Ovary (tissue), 9 donors: Measurements from ENCODE around the gene DHRS1. TPM values are rescaled to one million over a fixed set of nuclear protein-coding genes. Genes with fewer than 3 reads are reported as not detected.

Experiments used
- DNase-seq, 5 donors: peaks; one replicate each; pipeline ENCODE4 v3.0.0-alpha.2; 2019 to 2020
- H3K27ac ChIP-seq, 2 donors: fragments of 200-600 bp; one replicate each; pipeline versions ENCODE4 v1.5.1 to v1.8.0; 2019 to 2022
- H3K27me3 ChIP-seq: fragments of 200-600 bp; one replicate; pipeline ENCODE4 v1.8.0; 2022
- H3K36me3 ChIP-seq: fragments of 200-600 bp; sonication (generic); one replicate; pipeline ENCODE4 v1.5.1; 2019
- H3K4me1 ChIP-seq: one replicate; pipeline ENCODE4 v1.8.1; 2013; ENCODE audit warnings: mild to moderate bottlenecking, moderate library complexity; ENCODE audit not compliant: insufficient read depth
- H3K4me3 ChIP-seq: fragments of 200-600 bp; sonication (generic); one replicate; pipeline ENCODE4 v1.5.1; 2017
- H3K9me3 ChIP-seq, 2 donors: fragments of 200-600 bp in 1 of 2; sonication (generic) in 1 of 2; one replicate each; pipeline versions ENCODE4 v1.5.1 to v1.8.1; 2013 to 2019; ENCODE audit warnings: mild to moderate bottlenecking in 1 of 2, moderate library complexity in 1 of 2
- EP300 ChIP-seq: sonication (generic); formaldehyde crosslinking; IDR thresholded peaks from one replicate; pipeline ENCODE4 v1.6.1; 2017; ENCODE audit warnings: antibody characterized with exemption
- POLR2A ChIP-seq: fragments of 450-650 bp; IDR thresholded peaks from one replicate; pipeline ENCODE4 v1.6.1; 2017; ENCODE audit warnings: antibody characterized with exemption, mild to moderate bottlenecking, moderate library complexity
- WGBS, 3 donors: extraction: QIAGEN DNeasy Blood & Tissue Kit in 1 of 3; methylation state at CpG; one replicate each; pipeline versions ENCODE4 v1.1.5 to v1.1.7; 2013 to 2017; 5-methylcytosine and 5-hydroxymethylcytosine counted together
- intact Hi-C, 4 donors: fragments of 100-400 bp; cut with DNase I; formaldehyde crosslinking; loops; one replicate each; pipeline versions ENCODE4 v1.11.0 to v1.15.1; 2022 to 2023
- polyA plus RNA-seq, 2 donors: library from polyadenylated mRNA; stranded (reverse); fragments of 200-250 nt in 1 of 2; fragments of 350-450 nt in 1 of 2; fragmentation: Illumina TruSeq in 1 of 2; extraction: RNeasy Lipid Tissue Mini Kit (QIAGEN cat#74804) in 1 of 2; gene quantifications; one replicate each; pipeline ENCODE4 v1.2.3, GENCODE V29; 2013 to 2014
- total RNA-seq, 7 donors: library from RNA; depleted of rRNA in 2 of 7; stranded (reverse); fragments of >200 nt in 2 of 7; fragmentation: NEBNext Ultra II Directional in 3 of 7; extraction: Animal tissue kit (Norgen Biotek cat#: 25700) in 3 of 7; gene quantifications; one replicate each; pipeline versions ENCODE4 v1.1.0 to v1.2.4, GENCODE V29; 2016 to 2023
- TF ChIP-seq, protein P1 (sequence below), 3 donors: fragments of 450-650 bp in 2 of 3; fragments of 200-600 bp in 1 of 3; IDR thresholded peaks; one replicate each; pipeline versions ENCODE4 v1.5.1 to v1.8.0; 2016 to 2022; ENCODE audit warnings: antibody characterized with exemption in 3 of 3, mild to moderate bottlenecking in 1 of 3
- donor health status: DM: no; HTN: no; CAD: no; lungs with moderate emphysema.
- donor health status: DM: no; HTN: no; CAD: no.
- donor health status: Bipolar disorder and iron deficiency.
- donor health status: DM: yes; HTN: yes; CAD: no.
- donor health status: DM: no; HTN: no; CAD: no.
- donor health status: DM: yes; HTN: yes; CAD: no.

Gene DHRS1
- total and polyA plus RNA-seq, 9 donors, result 12.8 to 35.6 (median 17.9) TPM

DNA sequence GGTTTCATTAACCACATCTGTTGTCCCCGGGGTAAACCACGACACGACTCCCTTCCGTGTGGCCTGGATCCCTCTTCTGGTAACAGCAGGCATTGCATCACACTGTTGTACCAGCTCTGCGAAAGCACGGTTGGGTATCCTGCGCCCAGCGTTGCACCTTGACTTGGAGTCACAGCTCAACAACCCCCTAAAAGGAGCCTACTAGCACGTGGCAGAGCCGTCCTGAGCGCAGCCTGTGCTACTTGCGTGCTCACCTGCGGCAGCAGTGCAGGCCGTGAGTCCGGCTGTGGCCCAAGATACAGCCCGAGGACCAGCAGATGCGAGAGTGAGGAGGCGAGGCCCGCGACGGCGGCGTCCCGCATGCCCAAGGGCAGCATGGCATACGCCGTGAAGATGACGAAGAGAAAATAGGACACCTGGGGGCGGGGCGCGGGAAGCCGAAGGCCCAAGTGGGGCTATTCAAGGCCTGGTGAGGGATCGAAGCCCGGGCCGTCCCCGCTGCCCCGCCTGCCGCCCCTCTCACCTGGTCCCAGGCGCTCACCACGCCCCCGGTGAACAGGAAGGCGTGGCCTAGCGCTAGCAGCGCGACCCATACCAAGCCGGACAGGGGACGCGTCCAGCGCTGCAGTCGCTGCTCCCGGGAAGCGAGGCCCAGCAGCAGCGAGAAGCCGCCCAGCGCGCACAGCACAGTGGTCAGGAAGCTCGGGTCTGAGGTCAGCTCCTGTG, 32.9 kb upstream of the DHRS1 start:
- WGBS, 3 donors, result 23 to 30% (median 27%) methylated on average over 55 to 56 of the region's 56 CpGs
- Histone ChIP-seq H3K27ac (no peak overlapping the region), H3K27me3 (no peaks in the 10 kb centered on the region), H3K4me1 (peaks cover 5% of the 10 kb centered on the region), H3K9me3 (no peaks in the 10 kb centered on the region), H3K36me3 (no peaks in the 10 kb centered on the region), H3K4me3 (peak overlapping the region; percentile 20)
- TF ChIP-seq, protein P1, sequence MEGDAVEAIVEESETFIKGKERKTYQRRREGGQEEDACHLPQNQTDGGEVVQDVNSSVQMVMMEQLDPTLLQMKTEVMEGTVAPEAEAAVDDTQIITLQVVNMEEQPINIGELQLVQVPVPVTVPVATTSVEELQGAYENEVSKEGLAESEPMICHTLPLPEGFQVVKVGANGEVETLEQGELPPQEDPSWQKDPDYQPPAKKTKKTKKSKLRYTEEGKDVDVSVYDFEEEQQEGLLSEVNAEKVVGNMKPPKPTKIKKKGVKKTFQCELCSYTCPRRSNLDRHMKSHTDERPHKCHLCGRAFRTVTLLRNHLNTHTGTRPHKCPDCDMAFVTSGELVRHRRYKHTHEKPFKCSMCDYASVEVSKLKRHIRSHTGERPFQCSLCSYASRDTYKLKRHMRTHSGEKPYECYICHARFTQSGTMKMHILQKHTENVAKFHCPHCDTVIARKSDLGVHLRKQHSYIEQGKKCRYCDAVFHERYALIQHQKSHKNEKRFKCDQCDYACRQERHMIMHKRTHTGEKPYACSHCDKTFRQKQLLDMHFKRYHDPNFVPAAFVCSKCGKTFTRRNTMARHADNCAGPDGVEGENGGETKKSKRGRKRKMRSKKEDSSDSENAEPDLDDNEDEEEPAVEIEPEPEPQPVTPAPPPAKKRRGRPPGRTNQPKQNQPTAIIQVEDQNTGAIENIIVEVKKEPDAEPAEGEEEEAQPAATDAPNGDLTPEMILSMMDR (IDR thresholded peaks at IDR 0.05), result peak; percentile 28 to 65 (median 63)
- no peak for TF ChIP-seq EP300
- DNase-seq, result peak; percentile 50 to 69 (median 66)
- intact Hi-C loops, result loop anchor here (2.0 to 5.0 kb wide), 3 partner anchors 100 to 105 kb away; no protein-coding TSS in a partner anchor

DNA sequence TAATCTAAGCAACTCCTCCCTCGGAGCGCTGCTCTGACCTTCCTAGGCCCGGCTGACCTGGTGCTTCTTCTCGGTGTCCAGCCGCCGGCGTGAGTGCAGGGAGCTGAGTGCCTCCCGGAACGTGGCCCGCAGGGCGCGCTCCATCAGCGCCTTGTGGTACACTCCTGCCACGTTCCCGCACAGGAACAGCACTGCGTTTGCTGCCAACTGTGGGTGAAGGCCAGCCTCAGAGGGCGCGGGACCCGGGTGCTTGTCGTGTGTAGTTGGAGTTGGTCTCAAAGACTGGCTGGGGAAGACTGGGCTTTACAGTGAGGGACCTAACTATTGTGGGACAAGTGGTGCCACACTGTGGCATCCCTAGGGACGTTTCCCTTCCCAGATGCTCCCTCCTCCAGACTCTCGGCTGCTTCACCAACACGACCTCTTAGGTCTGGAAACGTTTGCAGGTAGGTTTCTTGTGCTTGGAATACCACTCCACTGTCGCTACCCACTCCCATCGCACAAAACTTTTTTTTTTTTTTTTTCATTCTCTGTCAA, 32.2 kb upstream of the DHRS1 start:
- H3K9me3 ChIP-seq, result no peaks in the 10 kb centered on the region
- H3K27ac ChIP-seq, result no peak overlapping the region
- H3K27me3 ChIP-seq, result no peaks in the 10 kb centered on the region
- TF ChIP-seq, protein P1 (IDR thresholded peaks at IDR 0.05), result no peak
- TF ChIP-seq POLR2A, result no peak
- TF ChIP-seq EP300, result no peak
- peaks cover 5% of the 10 kb centered on the region for H3K4me1 ChIP-seq
- H3K4me3 ChIP-seq, result no peak overlapping the region
- no peaks in the 10 kb centered on the region for H3K36me3 ChIP-seq
- DNase-seq, result no peak
- intact Hi-C loops, result loop anchor here (2.0 to 5.0 kb wide), 3 partner anchors 101 to 106 kb away; no protein-coding TSS in a partner anchor
- 54 to 61% (median 59%) methylated on average over 26 of the region's 26 CpGs for WGBS, 3 donors

DNA sequence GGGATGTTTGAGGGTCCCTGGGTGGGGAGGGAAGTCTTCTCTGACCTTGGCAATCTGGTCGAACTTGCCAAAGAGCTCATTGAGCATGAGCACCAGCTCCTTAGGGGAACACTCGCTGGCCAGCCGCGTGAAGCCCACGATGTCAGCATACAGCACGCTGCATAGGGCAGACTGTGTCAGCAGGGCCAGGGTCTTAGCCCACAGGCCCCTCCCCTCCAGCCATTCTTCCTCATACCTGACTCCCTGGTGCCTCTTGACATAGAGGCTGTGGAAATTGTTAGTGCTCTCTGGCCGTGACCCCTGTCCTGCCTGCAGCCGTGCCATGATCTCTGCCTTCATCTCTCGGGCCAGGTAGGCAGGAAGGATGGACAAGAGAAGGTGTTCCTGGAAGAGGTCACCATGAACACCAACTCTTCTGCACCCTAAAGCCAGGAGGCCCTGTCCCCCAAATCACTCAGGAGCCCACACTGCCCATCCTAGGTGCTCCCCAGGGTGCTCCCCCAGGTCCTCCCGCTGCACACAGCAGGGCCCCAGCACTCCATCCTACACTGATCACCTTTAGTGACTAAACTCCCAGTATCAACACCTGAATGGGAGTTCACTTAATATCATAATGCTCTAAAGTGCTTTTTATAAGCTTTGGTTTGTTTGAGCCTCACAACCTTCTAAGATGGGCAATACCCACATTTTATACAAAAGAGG, 31.5 kb upstream of the DHRS1 start:
- H3K27me3 ChIP-seq, result no peaks in the 10 kb centered on the region

DNA sequence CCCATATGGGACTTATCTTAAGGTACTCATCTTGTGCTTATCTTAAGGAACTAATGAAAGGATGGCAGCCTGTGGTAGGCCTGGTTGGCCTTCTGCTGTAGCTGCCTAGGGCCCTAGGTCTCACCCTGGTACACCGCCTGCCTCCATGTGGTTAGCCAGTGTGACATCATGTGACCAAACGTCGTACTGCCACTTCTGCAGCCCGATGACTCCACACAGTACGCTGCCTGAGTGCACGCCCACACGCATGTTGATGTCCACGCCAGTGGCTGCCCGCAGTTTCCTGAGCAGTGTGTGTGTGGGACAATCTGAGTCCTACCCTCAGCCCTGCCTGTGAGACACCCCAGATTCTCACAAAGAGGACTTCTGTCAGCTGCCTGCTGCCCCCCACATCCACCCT, 30.2 kb upstream of the DHRS1 start:
- DNase-seq, result no peak
- Histone ChIP-seq H3K36me3 (no peaks in the 10 kb centered on the region), H3K9me3 (no peaks in the 10 kb centered on the region), H3K27me3 (no peaks in the 10 kb centered on the region), H3K4me1 (peaks cover 5% of the 10 kb centered on the region), H3K27ac (no peak overlapping the region), H3K4me3 (no peak overlapping the region)
- TF ChIP-seq POLR2A (no peak), EP300 (no peak)
- TF ChIP-seq, protein P1 (IDR thresholded peaks at IDR 0.05), result no peak
- WGBS, 3 donors, result 81 to 87% (median 85%) methylated on average over 9 of the region's 9 CpGs
- intact Hi-C loops, result loop anchor here in 3 of 4 donors (5.0 kb wide), 3 partner anchors 33 to 108 kb away; no protein-coding TSS in a partner anchor

More for the DNA sequence above, 31.5 kb upstream of the DHRS1 start:
- TF ChIP-seq POLR2A (no peak), EP300 (no peak)
- TF ChIP-seq, protein P1 (IDR thresholded peaks at IDR 0.05), result no peak
- Histone ChIP-seq H3K4me3 (no peak overlapping the region), H3K4me1 (peaks cover 5% of the 10 kb centered on the region), H3K36me3 (no peaks in the 10 kb centered on the region), H3K9me3 (no peaks in the 10 kb centered on the region), H3K27ac (no peak overlapping the region)
- no peak for DNase-seq
- WGBS, 3 donors, result 87 to 93% (median 89%) methylated on average over 10 of the region's 10 CpGs
- intact Hi-C loops, result loop anchor here in 3 of 4 donors (5.0 kb wide), 2 partner anchors 101 to 106 kb away; no protein-coding TSS in a partner anchor
